Renal pelvis (tissue), 3 donors: Measurements from ENCODE around the gene CLN3. TPM values are rescaled to one million over a fixed set of nuclear protein-coding genes. Genes with fewer than 3 reads are reported as not detected.

Experiments used
- polyA plus RNA-seq, 3 donors: library from polyadenylated mRNA; unstranded; fragments of 120-200 nt; gene quantifications; one replicate each; pipeline ENCODE4 v1.2.1, GENCODE V29; 2013; ENCODE audit not compliant: insufficient read length in 3 of 3

CLN3 gene
- polyA plus RNA-seq, 3 donors: 31.5 to 41.8 (median 37.9) TPM

Other genes starting within 250 kb of the CLN3 start
- 10 to 100 TPM; 19.7 to 23.7 (median 21.8) TPM for gene SBK1, start 199.5 kb downstream of the CLN3 start, polyA plus RNA-seq
- gene NPIPB6, start 128.6 kb downstream of the CLN3 start, polyA plus RNA-seq: 1 to 10 TPM in 2 of 3 donors, under 1 TPM in 1; 0.67 to 3.8 (median 3.8) TPM
- gene EIF3CL, start 88.2 kb downstream of the CLN3 start, polyA plus RNA-seq: 100 to 1,000 TPM in 2 of 3 donors, 10 to 100 TPM in 1; 92.4 to 139 (median 115) TPM
- gene NPIPB7, start 19.7 kb downstream of the CLN3 start, polyA plus RNA-seq: under 1 TPM in 1 of 3 donors, not detected in 2; 0.84 TPM
- gene APOBR, start 2.6 kb upstream of the CLN3 start, polyA plus RNA-seq: under 1 TPM; 0.68 to 0.91 (median 0.87) TPM
- not detected for gene IL27, start 14.8 kb upstream of the CLN3 start, polyA plus RNA-seq
- gene NUPR1, start 46.9 kb upstream of the CLN3 start, polyA plus RNA-seq: 10 to 100 TPM in 1 of 3 donors, 1 to 10 TPM in 2; 6.4 to 10.6 (median 7.8) TPM
- 10 to 100 TPM; 11.5 to 26.0 (median 22.6) TPM for gene SGF29, start 61.8 kb upstream of the CLN3 start, polyA plus RNA-seq
- gene SULT1A2, start 105.0 kb upstream of the CLN3 start, polyA plus RNA-seq: 1 to 10 TPM in 2 of 3 donors, under 1 TPM in 1; 0.81 to 3.1 (median 2.7) TPM
- 10 to 100 TPM; 21.9 to 30.4 (median 30.3) TPM for gene SULT1A1, start 118.0 kb upstream of the CLN3 start, polyA plus RNA-seq
- 1 to 10 TPM; 2.1 to 3.6 (median 2.3) TPM for gene NPIPB8, start 146.0 kb upstream of the CLN3 start, polyA plus RNA-seq
- gene EIF3C, start 219.4 kb upstream of the CLN3 start, polyA plus RNA-seq: 100 to 1,000 TPM; 447 to 620 (median 545) TPM